Iris pigment epithelial cell (primary cell): Measurements from ENCODE around the gene HIVEP2.

Experiments
- DNase-seq: peaks from one replicate; pipeline ENCODE4 v3.0.0-alpha.2; 2011; ENCODE audit warnings: low read depth

The HIVEP2 gene

GRCh38 chr6:142781129-142781528 is 163.8 kb downstream of the HIVEP2 start:
- no peak for DNase-seq

GRCh38 chr6:142773859-142774648 is 170.9 kb downstream of the HIVEP2 start:
- no peak for DNase-seq

- no peak for DNase-seq
These were observed 171.7 kb downstream of the HIVEP2 start for GRCh38 chr6:142773324-142773723.

- no peak for DNase-seq
These were observed 173.8 kb downstream of the HIVEP2 start for GRCh38 chr6:142771162-142771561.

- DNase-seq = no peak
These were observed 179.7 kb downstream of the HIVEP2 start for GRCh38 chr6:142765306-142765705.

- DNase-seq = no peak
These were observed 180.7 kb downstream of the HIVEP2 start for GRCh38 chr6:142764311-142764710.

- DNase-seq = peak; percentile 23
These were observed 181.8 kb downstream of the HIVEP2 start for GRCh38 chr6:142763205-142763604.

GRCh38 chr6:142761756-142762155 is 183.2 kb downstream of the HIVEP2 start:
- DNase-seq = no peak

- DNase-seq = peak; percentile 57
These were observed 184.8 kb downstream of the HIVEP2 start for GRCh38 chr6:142760152-142760551.

- DNase-seq = no peak
These were observed 186.3 kb downstream of the HIVEP2 start for GRCh38 chr6:142758629-142759025.

GRCh38 chr6:142757852-142758628 is 186.9 kb downstream of the HIVEP2 start:
- DNase-seq = no peak

GRCh38 chr6:142756215-142756630 is 188.8 kb downstream of the HIVEP2 start:
- DNase-seq = peak; percentile 55

- DNase-seq = no peak
These were observed 191.8 kb downstream of the HIVEP2 start for GRCh38 chr6:142753196-142753595.

GRCh38 chr6:142752348-142752747 is 192.6 kb downstream of the HIVEP2 start:
- DNase-seq = no peak

- no peak for DNase-seq
These were observed 193.5 kb downstream of the HIVEP2 start for GRCh38 chr6:142751452-142751851.

GRCh38 chr6:142750998-142751397 is 194.0 kb downstream of the HIVEP2 start:
- DNase-seq = no peak

GRCh38 chr6:142749556-142749955 is 195.4 kb downstream of the HIVEP2 start:
- no peak for DNase-seq

- DNase-seq = no peak
These were observed 198.5 kb downstream of the HIVEP2 start for GRCh38 chr6:142746524-142746923.

GRCh38 chr6:142744836-142745235 is 200.1 kb downstream of the HIVEP2 start:
- peak; percentile 75 for DNase-seq

- no peak for DNase-seq
These were observed 204.5 kb downstream of the HIVEP2 start for GRCh38 chr6:142740449-142740848.

GRCh38 chr6:142738731-142739130 is 206.2 kb downstream of the HIVEP2 start:
- DNase-seq = no peak

- no peak for DNase-seq
These were observed 207.0 kb downstream of the HIVEP2 start for GRCh38 chr6:142738035-142738396.

GRCh38 chr6:142737368-142738034 is 207.5 kb downstream of the HIVEP2 start:
- DNase-seq = peak; percentile 41
